ENCODE data around the gene RARA.
"Not testable (repeated sequence)": the region's sequence is repeated elsewhere in the genome, so short reads cannot be mapped to it uniquely, and the experiment has no call there.

Gene RARA

DNA sequence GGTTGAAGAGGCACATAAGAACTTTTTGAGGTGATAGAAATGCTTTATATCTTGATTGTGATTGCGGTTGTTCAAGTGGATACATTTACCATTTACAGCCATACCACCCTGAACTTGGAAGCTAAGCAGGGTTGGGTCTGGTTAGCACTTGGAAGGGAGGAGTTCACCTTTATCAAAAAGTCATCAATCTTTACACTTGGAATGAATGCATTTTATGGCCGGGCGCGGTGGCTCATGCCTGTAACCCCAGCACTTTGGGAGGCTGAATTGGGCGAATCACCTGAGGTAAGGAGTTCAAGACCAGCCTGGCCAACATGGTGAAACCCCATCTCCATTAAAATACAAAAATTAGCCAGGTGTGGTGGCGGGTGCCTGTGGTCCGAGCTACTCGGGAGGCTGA lies 65.0 kb downstream of the RARA start:
- Histone ChIP-seq H3K4me1 (ENCODE audit: control insufficient read depth, insufficient read depth, low read length) (peaks cover 4% of the 10 kb centered on the region; the same call in 1 of the 2 replicates), H3K9ac (ENCODE audit: low read depth, low read length) (no peak overlapping the region), H3K36me3 (ENCODE audit: control insufficient read depth, insufficient read depth, low read length) (no peaks in the 10 kb centered on the region), H3K9me3 (ENCODE audit: control insufficient read depth, insufficient read depth, low read length) (no peaks in the 10 kb centered on the region), H3K4me3 (ENCODE audit: low read depth, low read length) (no peak overlapping the region), H3K27ac (ENCODE audit: low read depth, low read length) (no peak overlapping the region), H3K27me3 (ENCODE audit: control insufficient read depth, insufficient read depth, low read length) (no peaks in the 10 kb centered on the region)

DNA sequence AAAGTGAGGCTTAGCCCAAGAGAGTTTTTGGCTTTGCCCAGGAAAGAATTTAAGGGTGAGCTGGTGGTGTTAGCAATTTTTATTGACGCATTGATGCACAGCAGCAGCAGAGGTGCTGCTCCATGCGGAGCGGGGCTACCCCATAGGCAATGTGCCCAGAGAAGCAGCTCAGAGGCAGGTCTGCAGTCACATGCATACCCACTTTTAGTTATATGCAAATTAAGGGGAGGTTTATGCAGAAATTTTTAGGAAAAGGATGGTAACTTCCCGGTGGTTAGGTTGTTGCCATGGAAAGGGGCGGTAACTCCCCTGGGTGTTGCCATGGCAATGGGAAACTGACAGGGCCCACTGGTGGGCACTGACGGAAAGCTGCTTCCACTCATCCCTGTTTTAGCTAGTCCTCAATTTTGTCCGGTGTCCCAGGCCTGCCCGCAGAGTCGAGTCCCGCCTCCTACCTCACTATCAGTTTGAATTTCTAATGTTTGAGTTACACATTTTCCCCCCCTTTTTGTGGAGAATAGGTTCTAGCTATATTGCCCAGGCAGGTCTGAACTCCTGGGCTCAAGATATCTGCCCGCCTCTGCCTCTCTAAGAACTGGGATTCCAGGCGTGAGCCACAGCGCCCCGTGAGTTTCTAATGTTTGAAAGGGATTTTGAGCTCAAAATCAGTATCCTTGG lies 66.0 kb downstream of the RARA start:
- Histone ChIP-seq H3K9me3 (ENCODE audit: control insufficient read depth, insufficient read depth, low read length) (no peaks in the 10 kb centered on the region), H3K9ac (ENCODE audit: low read depth, low read length) (no peak overlapping the region), H3K36me3 (ENCODE audit: control insufficient read depth, insufficient read depth, low read length) (no peaks in the 10 kb centered on the region), H3K4me3 (ENCODE audit: low read depth, low read length) (no peak overlapping the region), H3K27me3 (ENCODE audit: control insufficient read depth, insufficient read depth, low read length) (no peaks in the 10 kb centered on the region), H3K27ac (ENCODE audit: low read depth, low read length) (no peak overlapping the region), H3K4me1 (ENCODE audit: control insufficient read depth, insufficient read depth, low read length) (peaks cover 4% of the 10 kb centered on the region; the same call in 1 of the 2 replicates)

DNA sequence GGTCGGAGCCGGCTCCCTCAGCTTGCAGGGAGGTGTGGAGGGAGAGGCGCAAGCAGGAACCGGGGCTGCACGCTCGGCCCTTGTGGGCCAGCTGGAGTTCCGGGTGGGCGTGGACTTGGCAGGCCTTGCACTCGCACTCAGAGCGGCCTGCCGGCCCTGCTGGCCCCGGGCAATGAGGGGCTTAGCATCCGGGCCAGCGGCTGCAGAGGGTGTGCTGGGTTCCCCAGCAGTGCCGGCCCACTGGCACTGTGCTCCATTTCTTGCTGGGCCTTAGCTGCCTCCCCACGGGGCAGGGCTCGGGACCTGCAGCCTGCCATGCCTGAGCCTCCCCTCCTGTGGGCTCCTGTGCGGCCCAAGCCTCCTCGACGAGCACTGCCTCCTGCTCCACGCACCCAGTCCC lies 66.8 kb downstream of the RARA start:
- H3K9me3 ChIP-seq (ENCODE audit: control insufficient read depth, insufficient read depth, low read length); H3K27me3 ChIP-seq (ENCODE audit: control insufficient read depth, insufficient read depth, low read length); H3K4me1 ChIP-seq (ENCODE audit: control insufficient read depth, insufficient read depth, low read length); H3K27ac ChIP-seq (ENCODE audit: low read depth, low read length); H3K9ac ChIP-seq (ENCODE audit: low read depth, low read length); H3K36me3 ChIP-seq (ENCODE audit: control insufficient read depth, insufficient read depth, low read length); H3K4me3 ChIP-seq (ENCODE audit: low read depth, low read length): not testable (repeated sequence)

DNA sequence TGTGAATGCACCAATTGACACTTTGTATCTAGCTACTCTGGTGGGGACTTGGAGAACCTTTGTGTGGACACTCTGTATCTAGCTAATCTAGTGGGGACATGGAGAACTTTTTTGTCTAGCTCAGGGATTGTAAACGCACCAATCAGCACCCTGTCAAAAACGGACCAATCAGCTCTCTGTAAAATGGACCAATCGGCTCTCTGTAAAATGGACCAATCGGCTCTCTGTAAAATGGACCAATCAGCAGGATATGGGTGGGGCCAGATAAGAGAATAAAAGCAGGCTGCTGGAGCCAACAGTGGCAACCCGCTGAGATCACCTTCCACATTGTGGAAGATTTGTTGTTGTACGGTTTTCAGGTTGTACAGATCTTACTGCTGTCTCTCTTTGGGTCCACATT lies 67.6 kb downstream of the RARA start:
- H3K27ac ChIP-seq (ENCODE audit: low read depth, low read length); H3K9me3 ChIP-seq (ENCODE audit: control insufficient read depth, insufficient read depth, low read length); H3K9ac ChIP-seq (ENCODE audit: low read depth, low read length); H3K4me3 ChIP-seq (ENCODE audit: low read depth, low read length); H3K36me3 ChIP-seq (ENCODE audit: control insufficient read depth, insufficient read depth, low read length); H3K27me3 ChIP-seq (ENCODE audit: control insufficient read depth, insufficient read depth, low read length); H3K4me1 ChIP-seq (ENCODE audit: control insufficient read depth, insufficient read depth, low read length): not testable (repeated sequence)

DNA sequence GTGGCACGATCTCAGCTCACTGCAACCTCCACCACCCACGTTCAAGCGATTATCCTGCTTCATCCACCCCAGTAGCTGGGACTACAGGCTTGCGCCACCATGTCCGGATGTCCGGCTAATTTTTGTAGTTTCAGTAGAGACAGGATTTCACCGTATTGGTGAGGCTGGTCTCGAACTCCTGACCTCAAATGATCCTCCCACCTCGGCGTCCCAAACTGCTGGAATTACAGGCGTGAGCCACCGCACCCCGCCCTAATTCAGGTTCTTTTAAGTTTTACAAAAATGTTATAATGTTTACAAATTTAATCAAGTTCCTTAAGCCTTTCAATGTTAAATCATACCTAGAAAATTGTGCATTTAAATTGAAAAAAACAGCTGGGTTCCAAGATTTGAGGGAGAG lies 68.9 kb downstream of the RARA start:
- Histone ChIP-seq H3K9ac (ENCODE audit: low read depth, low read length) (no peak overlapping the region), H3K4me1 (ENCODE audit: control insufficient read depth, insufficient read depth, low read length) (peaks cover 4% of the 10 kb centered on the region; the same call in 1 of the 2 replicates), H3K9me3 (ENCODE audit: control insufficient read depth, insufficient read depth, low read length) (no peaks in the 10 kb centered on the region), H3K27ac (ENCODE audit: low read depth, low read length) (no peak overlapping the region), H3K36me3 (ENCODE audit: control insufficient read depth, insufficient read depth, low read length) (no peaks in the 10 kb centered on the region), H3K4me3 (ENCODE audit: low read depth, low read length) (no peak overlapping the region), H3K27me3 (ENCODE audit: control insufficient read depth, insufficient read depth, low read length) (no peaks in the 10 kb centered on the region)

DNA sequence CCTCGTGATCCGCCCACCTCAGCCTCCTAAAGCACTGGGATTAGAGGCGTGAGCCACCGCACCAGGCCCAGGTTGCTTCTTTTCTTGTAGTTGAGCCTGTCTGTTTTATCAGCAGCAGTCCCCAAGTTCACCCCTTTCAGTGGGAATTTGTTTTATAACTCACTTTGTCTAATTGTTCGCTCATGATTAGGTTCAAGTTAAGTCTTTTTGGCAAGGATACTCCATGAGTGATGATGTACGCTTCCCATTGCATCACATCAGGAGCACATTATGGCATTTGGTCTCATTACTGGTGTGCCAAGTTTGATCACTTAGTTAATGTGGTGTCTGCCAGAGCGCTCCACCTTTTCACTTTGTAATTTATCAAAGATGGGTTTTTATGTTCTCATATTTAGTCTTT lies 70.0 kb downstream of the RARA start:
- no peaks in the 10 kb centered on the region for H3K27me3 ChIP-seq (ENCODE audit: control insufficient read depth, insufficient read depth, low read length)
- H3K4me3 ChIP-seq (ENCODE audit: low read depth, low read length): no peak overlapping the region
- no peak overlapping the region for H3K9ac ChIP-seq (ENCODE audit: low read depth, low read length)
- peaks cover 4% of the 10 kb centered on the region; the same call in 1 of the 2 replicates for H3K4me1 ChIP-seq (ENCODE audit: control insufficient read depth, insufficient read depth, low read length)
- no peaks in the 10 kb centered on the region for H3K36me3 ChIP-seq (ENCODE audit: control insufficient read depth, insufficient read depth, low read length)
- H3K9me3 ChIP-seq (ENCODE audit: control insufficient read depth, insufficient read depth, low read length): no peaks in the 10 kb centered on the region
- H3K27ac ChIP-seq (ENCODE audit: low read depth, low read length): no peak overlapping the region

DNA sequence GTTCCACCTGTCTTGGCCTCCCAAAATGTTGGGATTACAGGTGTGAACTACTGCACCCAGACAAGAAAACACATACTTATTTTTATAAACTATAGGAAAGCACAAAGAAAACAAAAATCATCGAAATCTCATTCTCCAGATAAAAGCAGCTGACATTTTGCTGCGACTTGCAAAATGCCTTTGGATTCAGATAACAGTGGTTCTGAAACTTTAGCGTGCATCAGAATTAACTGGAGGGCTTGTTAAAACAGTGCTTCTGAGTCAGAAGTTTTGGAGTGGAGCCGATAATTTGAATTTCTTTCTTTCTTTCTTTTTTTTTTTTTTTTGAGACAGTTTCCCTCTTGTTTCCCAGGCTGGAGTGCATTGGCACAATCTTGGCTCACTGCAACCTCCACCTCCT lies 73.3 kb downstream of the RARA start:
- no peak overlapping the region for H3K4me3 ChIP-seq (ENCODE audit: low read depth, low read length)
- H3K9me3 ChIP-seq (ENCODE audit: control insufficient read depth, insufficient read depth, low read length): no peaks in the 10 kb centered on the region
- H3K27me3 ChIP-seq (ENCODE audit: control insufficient read depth, insufficient read depth, low read length): no peaks in the 10 kb centered on the region
- no peak overlapping the region for H3K9ac ChIP-seq (ENCODE audit: low read depth, low read length)
- 0 out of 2 replicates have a peak, but pooled peaks cover 3% of the 10 kb centered on the region for H3K36me3 ChIP-seq (ENCODE audit: control insufficient read depth, insufficient read depth, low read length)
- no peak overlapping the region for H3K27ac ChIP-seq (ENCODE audit: low read depth, low read length)
- no peaks in the 10 kb centered on the region for H3K4me1 ChIP-seq (ENCODE audit: control insufficient read depth, insufficient read depth, low read length)

DNA sequence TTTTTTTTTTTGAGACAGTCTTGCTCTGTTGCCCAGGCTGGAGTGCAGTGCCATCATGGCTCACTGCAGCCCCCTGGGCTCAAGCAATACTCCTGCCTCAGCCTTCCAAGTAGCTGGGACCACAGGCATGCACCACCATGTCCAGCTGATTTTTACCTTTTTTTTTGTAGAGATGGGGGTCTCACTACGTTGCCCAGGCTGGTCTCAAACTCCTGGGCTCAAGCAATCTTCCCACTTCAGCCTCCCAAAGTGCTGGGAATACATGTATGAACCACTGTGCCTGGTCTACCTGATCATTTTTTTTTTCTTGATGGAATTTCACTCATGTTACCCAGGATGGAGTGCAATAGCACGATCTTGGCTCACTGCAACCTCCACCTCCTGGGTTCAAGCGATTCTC lies 77.6 kb downstream of the RARA start:
- not testable (repeated sequence) for H3K4me1 ChIP-seq (ENCODE audit: control insufficient read depth, insufficient read depth, low read length); H3K4me3 ChIP-seq (ENCODE audit: low read depth, low read length); H3K9ac ChIP-seq (ENCODE audit: low read depth, low read length); H3K9me3 ChIP-seq (ENCODE audit: control insufficient read depth, insufficient read depth, low read length); H3K27ac ChIP-seq (ENCODE audit: low read depth, low read length); H3K27me3 ChIP-seq (ENCODE audit: control insufficient read depth, insufficient read depth, low read length)
- H3K36me3 ChIP-seq (ENCODE audit: control insufficient read depth, insufficient read depth, low read length): peaks cover 44% of the 10 kb centered on the region

DNA sequence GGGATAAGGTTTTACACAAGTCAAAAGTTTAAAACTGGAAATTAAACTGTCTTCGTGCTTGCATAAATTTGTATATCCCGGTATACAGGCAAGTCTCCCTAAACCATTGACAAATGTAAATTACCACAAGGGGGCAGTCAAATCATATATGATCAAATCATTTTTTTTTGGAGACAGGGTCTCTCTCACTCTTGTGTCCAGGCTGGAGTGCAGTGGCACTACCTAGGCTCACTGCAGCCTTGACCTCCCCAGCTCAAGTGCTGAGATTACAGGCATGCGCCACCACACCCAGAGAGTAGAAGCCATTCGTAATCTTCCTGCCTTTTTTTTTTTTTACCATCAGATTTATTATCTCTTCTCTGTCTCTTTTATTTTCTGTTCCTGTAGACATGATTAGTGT lies 90.2 kb downstream of the RARA start:
- Histone ChIP-seq H3K4me1 (ENCODE audit: control insufficient read depth, insufficient read depth, low read length) (no peaks in the 10 kb centered on the region), H3K27ac (ENCODE audit: low read depth, low read length) (no peak overlapping the region), H3K36me3 (ENCODE audit: control insufficient read depth, insufficient read depth, low read length) (peaks cover 100% of the 10 kb centered on the region), H3K9ac (ENCODE audit: low read depth, low read length) (no peak overlapping the region), H3K9me3 (ENCODE audit: control insufficient read depth, insufficient read depth, low read length) (no peaks in the 10 kb centered on the region), H3K4me3 (ENCODE audit: low read depth, low read length) (no peak overlapping the region), H3K27me3 (ENCODE audit: control insufficient read depth, insufficient read depth, low read length) (no peaks in the 10 kb centered on the region)

DNA sequence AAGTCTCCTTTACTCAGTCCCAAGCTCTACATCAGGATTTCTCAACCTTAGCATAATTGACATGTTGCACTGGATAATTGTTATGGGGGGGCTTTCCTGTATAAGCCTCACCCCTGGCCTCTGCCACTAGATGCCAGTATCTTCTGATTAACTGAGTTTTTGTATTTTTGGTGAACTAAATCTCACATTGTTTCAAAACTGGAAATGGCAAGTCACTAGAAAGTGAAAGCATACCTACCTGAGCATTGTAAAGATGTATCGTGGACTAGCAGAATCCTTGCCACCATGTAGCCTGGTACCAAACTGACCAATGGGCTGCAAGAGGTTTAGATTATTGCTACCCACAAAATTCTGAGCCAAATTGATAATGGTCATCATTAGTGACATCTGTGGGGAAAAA lies 93.7 kb downstream of the RARA start:
- H3K4me3 ChIP-seq (ENCODE audit: low read depth, low read length): no peak overlapping the region
- H3K9ac ChIP-seq (ENCODE audit: low read depth, low read length): no peak overlapping the region
- no peaks in the 10 kb centered on the region for H3K4me1 ChIP-seq (ENCODE audit: control insufficient read depth, insufficient read depth, low read length)
- peaks cover 98% of the 10 kb centered on the region for H3K36me3 ChIP-seq (ENCODE audit: control insufficient read depth, insufficient read depth, low read length)
- no peak overlapping the region for H3K27ac ChIP-seq (ENCODE audit: low read depth, low read length)
- no peaks in the 10 kb centered on the region for H3K27me3 ChIP-seq (ENCODE audit: control insufficient read depth, insufficient read depth, low read length)
- H3K9me3 ChIP-seq (ENCODE audit: control insufficient read depth, insufficient read depth, low read length): no peaks in the 10 kb centered on the region

DNA sequence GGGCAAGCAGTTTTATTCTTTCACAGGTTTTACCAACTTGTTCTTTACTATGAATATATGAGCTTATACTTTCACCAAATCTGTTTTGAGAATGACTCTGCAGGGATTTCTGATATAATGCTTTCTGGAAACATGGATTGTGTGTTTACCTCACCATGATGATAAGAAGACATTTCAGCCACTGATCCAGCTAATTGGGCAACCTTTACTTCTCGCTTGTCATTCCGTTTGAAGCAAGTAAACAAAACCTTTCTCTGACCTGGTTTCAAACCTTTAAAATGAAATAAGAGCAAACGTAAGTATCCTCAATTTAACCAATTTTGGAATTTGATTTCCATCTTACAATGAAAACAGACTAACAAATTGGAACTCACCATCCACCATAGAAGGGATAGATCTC lies 95.0 kb downstream of the RARA start:
- H3K27me3 ChIP-seq (ENCODE audit: control insufficient read depth, insufficient read depth, low read length): no peaks in the 10 kb centered on the region

More for the DNA sequence above, 95.0 kb downstream of the RARA start:
- no peak overlapping the region for H3K27ac ChIP-seq (ENCODE audit: low read depth, low read length)
- H3K36me3 ChIP-seq (ENCODE audit: control insufficient read depth, insufficient read depth, low read length): peaks cover 97% of the 10 kb centered on the region
- H3K4me3 ChIP-seq (ENCODE audit: low read depth, low read length): no peak overlapping the region
- H3K9me3 ChIP-seq (ENCODE audit: control insufficient read depth, insufficient read depth, low read length): no peaks in the 10 kb centered on the region
- H3K9ac ChIP-seq (ENCODE audit: low read depth, low read length): no peak overlapping the region
- H3K4me1 ChIP-seq (ENCODE audit: control insufficient read depth, insufficient read depth, low read length): no peaks in the 10 kb centered on the region

All from HUES48 (cell line).